Gastrocnemius medialis (tissue), 4 donors: ENCODE data around the gene DIAPH1. TPM values are rescaled to one million over a fixed set of nuclear protein-coding genes. Genes with fewer than 3 reads are reported as not detected.
A peak's percentile ranks its signal among the peaks of the same experiment; 100 is the strongest.

ENCODE experiments used
- ATAC-seq, 2 donors: fragments of 150-250 bp; one replicate each; pipeline ENCODE4 v1.9.1; 2016
- DNase-seq, 2 donors: peaks; one replicate each; pipeline ENCODE4 v3.0.0-alpha.2; 2019
- H3K27ac ChIP-seq, 4 donors: fragments of 200-600 bp; sonication (generic); 1 replicate in 1 of 4; 2 replicates in 3 of 4; pipeline ENCODE4 v1.5.1; 2016 to 2018; ENCODE audit warnings: mild to moderate bottlenecking in 2 of 4, moderate library complexity in 1 of 4
- H3K27me3 ChIP-seq, 3 donors: fragments of 200-600 bp; sonication (generic) in 2 of 3; 1 replicate in 1 of 3; 2 replicates in 2 of 3; pipeline versions ENCODE4 v1.5.1 to v1.6.0; 2016 to 2019; ENCODE audit warnings: mild to moderate bottlenecking in 1 of 3, moderate library complexity in 1 of 3
- H3K36me3 ChIP-seq, 2 donors: fragments of 200-600 bp; sonication (generic) in 1 of 2; one replicate each; pipeline ENCODE4 v1.5.1; 2017 to 2018
- H3K4me1 ChIP-seq, 2 donors: fragments of 200-600 bp; sonication (generic) in 1 of 2; one replicate each; pipeline ENCODE4 v1.5.1; 2016 to 2017; ENCODE audit warnings: mild to moderate bottlenecking in 2 of 2
- H3K4me3 ChIP-seq, 4 donors: fragments of 200-600 bp; sonication (generic) in 3 of 4; 1 replicate in 1 of 4; 2 replicates in 3 of 4; pipeline ENCODE4 v1.5.1; 2016 to 2019; ENCODE audit warnings: mild to moderate bottlenecking in 2 of 4
- H3K9me3 ChIP-seq, 3 donors: fragments of 200-600 bp; sonication (generic) in 2 of 3; 1 replicate in 1 of 3; 2 replicates in 2 of 3; pipeline ENCODE4 v1.5.1; 2016 to 2019
- POLR2A ChIP-seq, 2 donors: fragments of 450-650 bp; IDR thresholded peaks; one replicate each; pipeline ENCODE4 v1.6.1; 2017; ENCODE audit warnings: antibody characterized with exemption in 2 of 2, mild to moderate bottlenecking in 2 of 2, moderate library complexity in 2 of 2
- in situ Hi-C, 4 donors: fragments of 200-750 bp; cut with MboI; loops; one replicate each; pipeline versions ENCODE4 v1.15.0 to v1.8.0; 2017; ENCODE audit warnings: low sequenced_read_pairs in 4 of 4
- intact Hi-C: fragments of 100-400 bp; cut with DNase I; formaldehyde crosslinking; loops from one replicate; pipeline ENCODE4 v1.15.1; 2023; ENCODE audit warnings: low total_unique reads
- total RNA-seq, 4 donors: library from RNA; depleted of rRNA; stranded (reverse); fragments of >200 nt; gene quantifications; one replicate each; pipeline versions ENCODE4 v1.1.0 to v1.2.3, GENCODE V29; 2016
- TF ChIP-seq, protein P1 (sequence below), 5 experiments: fragments of 450-650 bp in 3 of 5; fragments of 200-600 bp in 2 of 5; sonication (generic) in 2 of 5; IDR thresholded peaks in 4 of 5; conservative IDR thresholded peaks in 1 of 5; 1 replicate in 4 of 5; 2 replicates in 1 of 5; pipeline ENCODE4 v1.5.1; 2016 to 2019; ENCODE audit warnings: antibody characterized with exemption in 5 of 5, mild to moderate bottlenecking in 3 of 5, moderate library complexity in 3 of 5

Gene DIAPH1
- total RNA-seq, 4 donors from 2014 or later: 98.3 to 324 (median 214) TPM

DNA sequence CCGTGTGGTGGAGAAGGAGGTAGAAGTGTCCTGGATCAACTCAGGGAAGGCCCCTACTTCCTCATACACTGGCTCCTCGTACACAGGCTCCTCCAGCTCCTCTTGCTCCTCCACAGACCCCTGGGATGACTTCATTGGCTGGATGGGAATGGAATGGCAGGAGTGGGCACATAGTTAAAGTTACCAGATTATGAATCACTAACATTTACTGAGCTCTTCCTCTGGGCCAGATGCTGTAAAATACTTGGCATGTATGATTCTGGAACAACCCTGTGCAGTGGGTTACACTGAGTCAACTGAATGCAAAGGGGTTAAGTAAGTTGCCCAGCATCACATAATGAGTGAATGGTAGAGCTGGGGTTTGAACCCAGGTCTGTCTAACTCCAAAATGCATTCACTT is 35.5 kb upstream of the DIAPH1 start:
- in situ Hi-C loops: no loop called here
- Histone ChIP-seq H3K4me3 (no peak overlapping the region), H3K27me3 (no peaks in the 10 kb centered on the region), H3K36me3 (no peaks in the 10 kb centered on the region), H3K4me1 (peaks cover 0 to 5% of the 10 kb centered on the region in 2 donors), H3K9me3 (no peaks in the 10 kb centered on the region), H3K27ac (no peak overlapping the region)
- no peak for TF ChIP-seq POLR2A (IDR thresholded peaks at IDR 0.05)
- TF ChIP-seq, protein P1, sequence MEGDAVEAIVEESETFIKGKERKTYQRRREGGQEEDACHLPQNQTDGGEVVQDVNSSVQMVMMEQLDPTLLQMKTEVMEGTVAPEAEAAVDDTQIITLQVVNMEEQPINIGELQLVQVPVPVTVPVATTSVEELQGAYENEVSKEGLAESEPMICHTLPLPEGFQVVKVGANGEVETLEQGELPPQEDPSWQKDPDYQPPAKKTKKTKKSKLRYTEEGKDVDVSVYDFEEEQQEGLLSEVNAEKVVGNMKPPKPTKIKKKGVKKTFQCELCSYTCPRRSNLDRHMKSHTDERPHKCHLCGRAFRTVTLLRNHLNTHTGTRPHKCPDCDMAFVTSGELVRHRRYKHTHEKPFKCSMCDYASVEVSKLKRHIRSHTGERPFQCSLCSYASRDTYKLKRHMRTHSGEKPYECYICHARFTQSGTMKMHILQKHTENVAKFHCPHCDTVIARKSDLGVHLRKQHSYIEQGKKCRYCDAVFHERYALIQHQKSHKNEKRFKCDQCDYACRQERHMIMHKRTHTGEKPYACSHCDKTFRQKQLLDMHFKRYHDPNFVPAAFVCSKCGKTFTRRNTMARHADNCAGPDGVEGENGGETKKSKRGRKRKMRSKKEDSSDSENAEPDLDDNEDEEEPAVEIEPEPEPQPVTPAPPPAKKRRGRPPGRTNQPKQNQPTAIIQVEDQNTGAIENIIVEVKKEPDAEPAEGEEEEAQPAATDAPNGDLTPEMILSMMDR (IDR thresholded peaks at IDR 0.05 in 4 of 5, conservative IDR thresholded peaks at IDR 0.05 in 1 of 5): no peak
- no peak for DNase-seq
- intact Hi-C loops: no loop called here
- no peak for ATAC-seq

GRCh38 chr5:141651728-141652105 is 32.9 kb upstream of the DIAPH1 start:
- intact Hi-C loops (no loop called here), in situ Hi-C loops (no loop called here)
- TF ChIP-seq, protein P1 (IDR thresholded peaks at IDR 0.05 in 4 of 5, conservative IDR thresholded peaks at IDR 0.05 in 1 of 5): no peak
- TF ChIP-seq POLR2A (IDR thresholded peaks at IDR 0.05): no peak
- Histone ChIP-seq H3K27ac (peak overlapping the region in 3 of 4 donors; percentile 3 to 43 (median 12)), H3K27me3 (no peaks in the 10 kb centered on the region), H3K4me3 (peak overlapping the region; percentile 49 to 75 (median 57)), H3K4me1 (peaks cover 0 to 5% of the 10 kb centered on the region in 2 donors), H3K36me3 (no peaks in the 10 kb centered on the region), H3K9me3 (no peaks in the 10 kb centered on the region)
- no peak for DNase-seq
- ATAC-seq: peak in 1 of 2 donors; percentile 22

DNA sequence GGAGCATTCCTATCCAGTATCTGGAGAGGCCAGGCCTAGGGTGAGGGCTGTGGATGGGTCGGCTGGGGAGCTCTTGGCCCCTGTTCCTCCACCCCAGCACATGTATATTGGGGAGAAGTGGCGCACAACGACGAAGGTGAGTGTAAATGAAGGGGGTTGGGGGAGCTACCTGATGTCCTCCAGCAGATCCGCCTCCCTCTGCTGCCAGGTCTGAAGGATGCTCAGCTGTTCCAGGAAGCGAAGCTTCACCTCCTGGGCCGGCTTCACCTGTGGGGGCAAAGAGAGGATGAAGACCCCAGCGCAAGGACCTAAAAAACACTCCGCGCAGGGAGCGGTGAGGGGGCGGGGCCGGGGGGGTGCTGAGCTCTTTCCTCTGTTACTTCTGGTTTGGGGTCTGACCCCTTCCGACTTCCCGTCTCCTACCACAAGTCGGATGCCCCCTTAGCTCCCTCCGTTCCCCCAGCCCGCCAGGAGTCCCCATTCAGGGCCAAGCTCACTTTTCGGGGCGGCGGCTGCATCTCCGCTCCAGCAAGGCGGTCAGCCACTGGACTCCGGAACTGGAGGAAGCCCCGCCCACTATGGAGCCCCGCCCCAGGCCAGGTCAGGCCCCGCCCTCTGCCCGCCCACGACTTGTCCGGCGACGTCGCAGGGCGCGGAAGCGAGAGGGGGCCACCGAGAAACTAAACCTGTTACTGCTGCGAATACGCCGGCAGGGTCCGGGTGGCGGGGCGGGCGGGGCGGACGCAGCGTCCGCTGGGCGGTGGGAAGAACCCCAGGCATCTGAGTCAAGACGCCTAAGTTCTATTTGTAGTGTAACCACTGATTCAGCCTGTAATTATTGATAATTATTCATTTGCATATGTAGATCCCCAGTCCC is 32.3 kb upstream of the DIAPH1 start, which contains the start of gene FCHSD1:
Gene FCHSD1 (minus strand): TSS at position 568 of the 877 bp plus-strand sequence. CDS start 50 bp downstream, at position 518.
- Histone ChIP-seq H3K36me3 (no peaks in the 10 kb centered on the region), H3K27ac (peak within 1 kb of the TSS in 3 of 4 donors; percentile 3 to 43 (median 12)), H3K4me1 (peaks cover 0 to 5% of the 10 kb centered on the region in 2 donors), H3K27me3 (no peaks in the 10 kb centered on the region), H3K9me3 (no peaks in the 10 kb centered on the region), H3K4me3 (peak within 1 kb of the TSS; percentile 49 to 75 (median 57))
- peak; percentile 8 to 14 for TF ChIP-seq POLR2A (IDR thresholded peaks at IDR 0.05)
- TF ChIP-seq, protein P1 (IDR thresholded peaks at IDR 0.05 in 4 of 5, conservative IDR thresholded peaks at IDR 0.05 in 1 of 5): peak in 2 of 5 experiments; percentile 11 to 27
- peak; percentile 84 to 87 for ATAC-seq
- intact Hi-C loops (no loop called here), in situ Hi-C loops (no loop called here)
- peak; percentile 70 to 78 for DNase-seq

GRCh38 chr5:141649972-141650371 is 31.2 kb upstream of the DIAPH1 start:
- no peaks in the 10 kb centered on the region for H3K36me3 ChIP-seq
- ATAC-seq (no peak), DNase-seq (no peak)
- in situ Hi-C loops (no loop called here), intact Hi-C loops (no loop called here)
- no peaks in the 10 kb centered on the region for H3K27me3 ChIP-seq
- H3K4me1 ChIP-seq: peaks cover 0 to 5% of the 10 kb centered on the region in 2 donors
- no peak overlapping the region for H3K27ac ChIP-seq
- H3K4me3 ChIP-seq: no peak overlapping the region
- TF ChIP-seq POLR2A (IDR thresholded peaks at IDR 0.05): no peak
- TF ChIP-seq, protein P1 (IDR thresholded peaks at IDR 0.05 in 4 of 5, conservative IDR thresholded peaks at IDR 0.05 in 1 of 5): no peak
- no peaks in the 10 kb centered on the region for H3K9me3 ChIP-seq
